Measurements from ENCODE around the gene CD1C.
"Not testable (repeated sequence)": the region's sequence is repeated elsewhere in the genome, so short reads cannot be mapped to it uniquely, and the experiment has no call there.

CD1C gene

DNA sequence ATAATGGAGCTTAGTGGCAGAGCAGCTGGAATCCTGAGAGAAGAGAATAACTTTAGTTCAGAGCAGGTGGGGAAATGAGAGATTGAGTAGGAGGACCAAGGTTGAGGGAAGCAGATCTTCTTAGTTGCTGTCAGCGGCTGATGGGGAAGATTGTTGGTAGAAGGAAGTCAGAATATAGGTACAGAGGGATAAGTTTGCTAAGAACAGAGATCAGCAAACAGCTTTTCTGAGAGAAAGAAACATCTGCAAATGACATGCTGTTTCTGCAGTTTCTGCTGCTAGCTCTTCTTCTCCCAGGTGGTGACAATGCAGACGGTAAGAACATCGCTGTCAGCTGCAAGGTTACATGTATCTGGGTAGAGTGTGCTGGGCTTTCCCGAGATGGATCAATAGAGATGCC is at the start of gene CD1C:
TSS of gene CD1C (plus strand) at position 113 of the 400 bp plus-strand sequence. CDS start at position 255, 142 bp downstream.
- no peak for DNase-seq (ENCODE audit: low read depth in 1 of 2, low spot score in 1 of 2)

GRCh38 chr1:158246650-158247049 is 43.1 kb upstream of the CD1C start:
- DNase-seq (ENCODE audit: low read depth in 1 of 2, low spot score in 1 of 2) = no peak

- DNase-seq (ENCODE audit: low read depth in 1 of 2, low spot score in 1 of 2) = no peak
These were observed 41.6 kb upstream of the CD1C start for GRCh38 chr1:158248118-158248517.

- DNase-seq (ENCODE audit: low read depth in 1 of 2, low spot score in 1 of 2) = no peak
These were observed 41.0 kb upstream of the CD1C start for GRCh38 chr1:158248771-158249170.

GRCh38 chr1:158249646-158250045 is 40.1 kb upstream of the CD1C start:
- no peak for DNase-seq (ENCODE audit: low read depth in 1 of 2, low spot score in 1 of 2)

DNA sequence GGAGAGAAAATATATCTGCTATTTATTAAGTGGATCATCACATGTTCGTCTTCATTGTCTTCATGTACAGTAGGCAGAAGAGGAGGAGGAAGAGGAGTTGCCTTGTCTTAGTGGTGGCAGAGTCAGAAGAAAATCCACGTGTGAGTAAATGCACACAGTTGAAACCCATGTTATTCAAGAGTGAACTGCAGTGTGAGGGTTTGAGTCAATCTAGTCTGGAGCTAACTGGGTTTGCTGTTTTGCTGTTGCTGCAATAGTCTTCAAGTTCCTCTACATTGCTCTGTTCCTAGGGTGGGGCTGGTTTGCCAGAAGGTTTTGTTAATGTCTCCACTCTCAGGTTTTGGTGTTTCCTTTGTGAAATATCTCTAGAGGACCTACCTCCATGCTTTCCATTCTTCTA is 38.6 kb upstream of the CD1C start:
- DNase-seq (ENCODE audit: low read depth in 1 of 2, low spot score in 1 of 2) = no peak

DNA sequence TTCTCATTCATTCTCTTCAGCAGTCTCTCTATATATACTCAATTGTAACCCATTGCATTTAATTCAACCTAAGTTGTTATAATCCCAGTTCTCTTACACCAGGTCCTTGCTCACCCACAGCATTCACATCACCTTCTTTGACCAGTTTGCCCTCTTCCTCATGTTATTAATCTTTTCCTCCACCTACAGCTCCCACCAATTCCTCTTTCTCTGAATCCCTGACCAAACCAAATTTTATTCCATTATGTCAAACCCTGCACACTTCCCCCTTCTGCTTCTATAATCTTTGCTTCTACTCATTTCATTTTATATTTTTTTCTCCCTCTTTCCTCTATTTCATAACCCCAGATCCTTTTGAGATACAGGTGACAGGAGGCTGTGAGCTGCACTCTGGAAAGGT is 34.1 kb upstream of the CD1C start:
- no peak for DNase-seq (ENCODE audit: low read depth in 1 of 2, low spot score in 1 of 2)

DNA sequence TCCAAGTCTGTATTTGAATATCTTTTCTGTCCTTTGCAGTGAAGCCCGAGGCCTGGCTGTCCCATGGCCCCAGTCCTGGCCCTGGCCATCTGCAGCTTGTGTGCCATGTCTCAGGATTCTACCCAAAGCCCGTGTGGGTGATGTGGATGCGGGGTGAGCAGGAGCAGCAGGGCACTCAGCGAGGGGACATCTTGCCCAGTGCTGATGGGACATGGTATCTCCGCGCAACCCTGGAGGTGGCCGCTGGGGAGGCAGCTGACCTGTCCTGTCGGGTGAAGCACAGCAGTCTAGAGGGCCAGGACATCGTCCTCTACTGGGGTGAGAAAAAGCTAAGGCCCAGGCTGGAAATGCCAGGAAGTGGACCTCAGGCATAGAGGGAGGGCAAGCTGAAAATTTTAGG is 33.0 kb upstream of the CD1C start:
- not testable (repeated sequence) for DNase-seq (ENCODE audit: low read depth in 1 of 2, low spot score in 1 of 2)

DNA sequence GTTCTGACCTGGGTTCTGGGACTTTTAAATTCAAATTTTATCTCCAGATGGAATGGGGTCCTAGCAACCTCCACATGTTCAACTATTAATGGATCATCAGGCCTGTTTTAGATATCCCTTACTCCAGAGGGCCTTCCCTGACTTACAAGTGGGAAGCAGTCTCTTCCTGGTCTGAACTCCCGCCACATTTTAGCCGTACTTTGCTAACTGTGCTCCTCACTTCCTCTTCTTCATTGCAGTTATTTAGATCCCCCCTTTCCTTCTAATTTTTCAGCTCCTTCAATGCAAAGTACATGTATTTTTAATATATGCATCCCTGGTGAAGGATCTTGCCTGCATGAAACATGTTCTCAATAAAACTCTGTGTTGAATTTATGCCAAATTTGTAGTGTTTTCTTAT is 31.8 kb upstream of the CD1C start:
- no peak for DNase-seq (ENCODE audit: low read depth in 1 of 2, low spot score in 1 of 2)

- DNase-seq (ENCODE audit: low read depth in 1 of 2, low spot score in 1 of 2) = no peak
These were observed 30.6 kb upstream of the CD1C start for GRCh38 chr1:158259117-158259516.

- no peak for DNase-seq (ENCODE audit: low read depth in 1 of 2, low spot score in 1 of 2)
These were observed 17.0 kb upstream of the CD1C start for GRCh38 chr1:158272681-158273080.

DNA sequence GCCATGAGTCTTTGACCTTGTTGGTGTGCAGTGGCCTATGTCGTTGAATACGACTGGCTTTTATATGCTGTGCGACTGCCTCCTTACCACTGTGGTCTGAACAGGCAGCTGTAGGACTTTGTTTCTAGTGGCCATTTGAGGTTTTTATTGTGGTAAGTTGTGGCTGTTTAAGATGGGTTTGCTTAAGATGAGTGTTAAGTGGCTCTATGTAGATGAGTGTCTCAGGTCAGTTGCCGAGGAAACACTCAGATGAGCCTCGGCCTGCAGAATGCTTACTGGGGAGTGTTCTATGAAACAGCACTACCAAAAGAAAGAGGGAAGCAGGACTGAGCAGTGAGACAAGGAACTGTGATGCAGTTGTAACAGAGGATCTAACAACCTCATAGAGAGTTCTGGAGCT is 14.9 kb upstream of the CD1C start:
- DNase-seq (ENCODE audit: low read depth in 1 of 2, low spot score in 1 of 2) = no peak

- not testable (repeated sequence) for DNase-seq (ENCODE audit: low read depth in 1 of 2, low spot score in 1 of 2)
These were observed 7.3 kb upstream of the CD1C start for GRCh38 chr1:158282421-158282820.

DNA sequence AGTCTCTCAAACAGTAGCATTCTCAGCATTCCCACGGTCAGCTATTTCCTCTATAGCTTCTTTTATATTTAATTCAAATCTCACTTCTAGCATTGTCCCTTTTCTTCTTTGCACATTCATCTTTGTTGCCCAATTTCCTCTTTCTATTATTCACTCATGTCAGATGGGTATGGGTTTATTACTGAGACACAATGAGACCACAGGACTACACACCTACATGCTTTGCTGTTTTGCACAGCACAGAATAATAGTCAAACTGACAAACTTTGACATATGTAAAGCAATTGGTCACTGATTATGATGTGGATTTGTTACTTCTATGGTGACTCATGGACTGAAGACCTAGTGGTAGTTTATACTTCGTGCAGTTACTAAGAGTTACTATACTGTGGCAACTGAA is 5.8 kb upstream of the CD1C start:
- no peak for DNase-seq (ENCODE audit: low read depth in 1 of 2, low spot score in 1 of 2)

DNA sequence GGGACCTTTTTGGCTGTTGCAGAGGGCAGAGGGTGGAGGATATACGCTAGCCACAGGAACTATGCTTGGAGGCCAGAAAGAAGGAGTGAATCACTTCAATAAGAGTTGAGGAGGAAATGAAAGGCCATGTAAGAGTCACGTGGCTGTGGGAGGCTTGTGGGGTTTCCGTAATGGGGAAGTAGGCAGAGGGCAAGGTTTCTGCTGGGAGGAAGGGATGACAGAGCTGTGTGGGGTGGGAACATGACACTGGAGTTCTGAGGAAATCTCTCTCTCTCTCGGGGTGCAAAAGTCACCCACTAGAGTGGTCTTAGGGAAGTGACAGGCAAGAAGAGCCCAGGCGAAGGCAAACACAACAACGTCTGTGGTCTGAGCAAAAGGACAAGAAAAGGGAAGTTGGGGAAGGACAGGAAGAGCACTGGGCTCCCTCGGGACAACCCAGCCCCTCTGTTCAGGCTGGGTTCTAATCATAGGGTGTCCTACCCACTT is 3.9 kb upstream of the CD1C start:
- DNase-seq (ENCODE audit: low read depth in 1 of 2, low spot score in 1 of 2) = no peak

- DNase-seq (ENCODE audit: low read depth in 1 of 2, low spot score in 1 of 2) = no peak
These were observed 3.2 kb upstream of the CD1C start for GRCh38 chr1:158286487-158286886.

GRCh38 chr1:158286941-158287346 is 2.8 kb upstream of the CD1C start:
- DNase-seq (ENCODE audit: low read depth in 1 of 2, low spot score in 1 of 2) = no peak

DNA sequence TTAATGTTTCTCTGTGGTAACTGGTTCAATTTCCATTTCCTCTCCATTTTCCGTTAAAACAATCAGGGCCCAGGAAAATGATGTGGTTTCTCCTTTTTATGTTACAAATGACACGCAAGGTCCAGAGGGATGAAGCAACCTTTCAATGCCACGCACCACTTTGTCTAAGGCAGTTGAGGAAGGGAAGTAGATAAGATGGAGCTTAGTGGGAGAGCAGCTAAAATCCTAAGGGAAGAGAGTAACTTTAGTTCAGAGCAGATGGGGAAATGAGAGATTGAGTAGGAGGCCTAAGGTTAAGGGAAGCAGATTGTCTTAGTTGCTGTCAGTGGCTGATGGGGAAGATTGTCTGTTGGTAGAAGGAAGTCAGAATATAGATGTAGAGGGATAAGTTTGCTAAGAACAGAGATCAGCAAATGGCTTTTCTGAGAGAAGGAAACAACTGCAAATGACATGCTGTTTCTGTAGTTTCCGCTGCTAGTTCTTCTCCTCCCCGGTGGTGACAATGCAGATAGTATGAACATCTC is 660 bp downstream of the CD1C start:
- DNase-seq (ENCODE audit: low read depth in 1 of 2, low spot score in 1 of 2) = no peak

GRCh38 chr1:158295791-158296190 is 6.1 kb downstream of the CD1C start:
- DNase-seq (ENCODE audit: low read depth in 1 of 2, low spot score in 1 of 2) = no peak

- no peak for DNase-seq (ENCODE audit: low read depth in 1 of 2, low spot score in 1 of 2)
These were observed 20.9 kb downstream of the CD1C start for GRCh38 chr1:158310623-158311022.

- DNase-seq (ENCODE audit: low read depth in 1 of 2, low spot score in 1 of 2) = no peak
These were observed 21.3 kb downstream of the CD1C start for GRCh38 chr1:158311066-158311465.

- no peak for DNase-seq (ENCODE audit: low read depth in 1 of 2, low spot score in 1 of 2)
These were observed 34.1 kb downstream of the CD1C start for GRCh38 chr1:158323866-158324265.

DNA sequence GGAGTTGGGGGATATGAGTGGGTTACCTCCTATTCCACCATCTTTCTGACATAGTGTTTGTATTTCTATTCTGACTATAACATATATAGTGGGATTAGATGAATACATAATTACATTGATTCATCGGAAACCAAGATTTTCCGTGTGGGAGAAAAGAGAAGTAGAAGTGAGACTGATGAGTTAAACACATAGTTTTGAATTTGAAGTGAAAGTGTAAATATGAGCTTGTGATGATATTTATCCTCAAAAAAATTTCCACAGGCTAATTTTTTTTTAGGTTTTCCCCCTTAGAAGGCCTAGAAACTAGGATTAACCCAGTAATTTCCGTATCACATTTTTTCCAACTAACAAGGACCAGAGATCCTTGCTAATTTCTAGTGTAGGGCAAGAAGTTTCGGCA is 34.7 kb downstream of the CD1C start:
- no peak for DNase-seq (ENCODE audit: low read depth in 1 of 2, low spot score in 1 of 2)

- DNase-seq (ENCODE audit: low read depth in 1 of 2, low spot score in 1 of 2) = no peak
These were observed 37.8 kb downstream of the CD1C start for GRCh38 chr1:158327481-158327880.

Measured in stimulated activated CD4-positive, alpha-beta T cell treated with anti-CD3 and anti-CD28 coated beads, Interleukin-15, amount 100 ng/mL, for 1 hour (primary cell).